IMR-90 (cell line): ENCODE data around the gene TRPM4. TPM values are rescaled to one million over a fixed set of nuclear protein-coding genes. Genes with fewer than 3 reads are reported as not detected.

Experiments
- ATAC-seq: fragments of 200-7000 bp; cut with Tn5 transposase; 2 replicates; pipeline ENCODE4 v1.9.1; 2020; ENCODE audit warnings: low read depth, mild to moderate bottlenecking, moderate library complexity
- BruUV-seq: library from RNA; stranded (reverse); fragments of 400-500 nt; replicated peaks from 2 replicates; lab custom pipeline; 2021; lab: Mats Ljungman, UMichigan
- CTCF ChIA-PET: fragments of 300-600 bp; formaldehyde crosslinking; extraction: SDS; loops from one replicate; lab custom pipeline; 2021; ENCODE audit warnings: antibody characterized with exemption; lab: Yijun Ruan, JAX
- POLR2A ChIA-PET: fragments of 300-600 bp; sonication (Branson Sonifier 250); formaldehyde crosslinking; loops from one replicate; lab custom pipeline; 2022; ENCODE audit warnings: antibody characterized with exemption; ENCODE audit not compliant: unreplicated experiment; lab: Charles Lee
- DNase-seq: peaks from one replicate; pipeline ENCODE4 v3.0.0; 2013
- H2AFZ ChIP-seq: replicated peaks from 2 replicates; pipeline ENCODE3; 2013; ENCODE audit warnings: low read length, mild to moderate bottlenecking; ENCODE audit not compliant: poor library complexity
- H2AK5ac ChIP-seq: 2 replicates; pipeline ENCODE4 v1.6.1; 2013; ENCODE audit warnings: low read depth, low read length, inconsistent platforms
- H2AK9ac ChIP-seq: replicated peaks from 2 replicates; pipeline ENCODE3; 2013; ENCODE audit warnings: mild to moderate bottlenecking, low read depth, low read length, moderate library complexity; ENCODE audit not compliant: poor library complexity
- H2BK120ac ChIP-seq: 2 replicates; pipeline ENCODE4 v1.6.1; 2013; ENCODE audit warnings: low read depth, low read length, inconsistent platforms
- H2BK15ac ChIP-seq: 3 replicates; pipeline ENCODE4 v1.6.1; 2013; ENCODE audit warnings: low read depth, low read length, inconsistent platforms
- H2BK20ac ChIP-seq: 2 replicates; pipeline ENCODE4 v1.6.1; 2013; ENCODE audit warnings: low read depth, mild to moderate bottlenecking, inconsistent platforms, low read length, moderate library complexity
- H2BK5ac ChIP-seq: 2 replicates; pipeline ENCODE4 v1.6.1; 2013; ENCODE audit warnings: mild to moderate bottlenecking, low read depth, low read length, inconsistent platforms; ENCODE audit not compliant: poor library complexity, severe bottlenecking
- H3K14ac ChIP-seq: replicated peaks from 2 replicates; pipeline ENCODE4 v1.6.1; 2013; ENCODE audit warnings: low read depth, low read length, inconsistent platforms
- H3K18ac ChIP-seq: 2 replicates; pipeline ENCODE4 v1.6.1; 2013; ENCODE audit warnings: low read depth, low read length, control low read depth
- H3K23ac ChIP-seq: 2 replicates; pipeline ENCODE4 v1.6.1; 2013; ENCODE audit warnings: low read depth, low read length, inconsistent platforms
- H3K27ac ChIP-seq: 2 replicates; pipeline ENCODE4 v1.5.1; 2013; ENCODE audit warnings: mild to moderate bottlenecking, control low read depth, low read length; ENCODE audit not compliant: insufficient read depth
- H3K27me3 ChIP-seq: 2 replicates; pipeline ENCODE4 v1.6.1; 2013; ENCODE audit warnings: low read length; ENCODE audit not compliant: control insufficient read depth, insufficient read depth
- H3K36me3 ChIP-seq: 2 replicates; pipeline ENCODE4 v1.6.1; 2013; ENCODE audit warnings: low read length, mixed read lengths; ENCODE audit not compliant: control insufficient read depth, insufficient read depth
- H3K4ac ChIP-seq: 2 replicates; pipeline ENCODE4 v1.6.1; 2013; ENCODE audit warnings: low read depth, low read length, inconsistent platforms
- H3K4me1 ChIP-seq: 2 replicates; pipeline ENCODE4 v1.6.1; 2013; ENCODE audit warnings: low read length, mixed read lengths; ENCODE audit not compliant: control insufficient read depth, insufficient read depth
- H3K4me2 ChIP-seq: 2 replicates; pipeline ENCODE4 v1.6.1; 2013; ENCODE audit warnings: low read depth, mild to moderate bottlenecking, control low read depth, low read length, moderate library complexity
- H3K4me3 ChIP-seq: 2 replicates; pipeline ENCODE4 v1.5.1; 2013; ENCODE audit warnings: low read depth, mild to moderate bottlenecking, control low read depth, low read length, moderate library complexity; ENCODE audit not compliant: insufficient read depth
- H3K56ac ChIP-seq: 2 replicates; pipeline ENCODE4 v1.6.1; 2013; ENCODE audit warnings: low read length, inconsistent platforms; ENCODE audit not compliant: insufficient read depth; ENCODE audit errors: extremely low read depth
- H3K79me1 ChIP-seq, 2 experiments: 2 replicates each; pipeline ENCODE4 v1.6.1; 2013; ENCODE audit warnings: low read length in 2 of 2, inconsistent platforms in 1 of 2, low read depth in 1 of 2
- H3K9ac ChIP-seq: 2 replicates; pipeline ENCODE4 v1.6.1; 2013; ENCODE audit warnings: low read depth, low read length, control low read depth
- H3K9me1 ChIP-seq: 2 replicates; pipeline ENCODE4 v1.6.1; 2013; ENCODE audit warnings: low read length, inconsistent platforms; ENCODE audit not compliant: insufficient read depth
- H3K9me3 ChIP-seq: 2 replicates; pipeline ENCODE4 v1.6.1; 2013; ENCODE audit warnings: low read length; ENCODE audit not compliant: control insufficient read depth, insufficient read depth
- H4K20me1 ChIP-seq: 2 replicates; pipeline ENCODE4 v1.6.1; 2013; ENCODE audit warnings: low read length, inconsistent platforms; ENCODE audit not compliant: insufficient read depth
- H4K5ac ChIP-seq: 2 replicates; pipeline ENCODE4 v1.6.1; 2013; ENCODE audit warnings: mild to moderate bottlenecking, low read depth, low read length, control low read depth
- H4K8ac ChIP-seq, 2 experiments: 2 replicates each; pipeline ENCODE4 v1.6.1; 2013; ENCODE audit warnings: low read depth in 2 of 2, low read length in 2 of 2, control low read depth in 1 of 2, inconsistent platforms in 1 of 2
- H4K91ac ChIP-seq: 2 replicates; pipeline ENCODE4 v1.6.1; 2013; ENCODE audit warnings: low read depth, low read length, inconsistent platforms; ENCODE audit not compliant: insufficient read depth
- BHLHE40 ChIP-seq: fragments of 150-350 bp; IDR thresholded peaks from 2 replicates; pipeline ENCODE4 v1.6.1; 2016; ENCODE audit warnings: mild to moderate bottlenecking, low read depth, low read length
- CHD1 ChIP-seq: IDR thresholded peaks from 2 replicates; pipeline ENCODE4 v1.6.1; 2012; ENCODE audit warnings: low read depth, low read length, improper control_type of control experiment
- CTCF ChIP-seq: conservative IDR thresholded peaks from 2 replicates; pipeline ENCODE4 v1.5.1; 2012; ENCODE audit warnings: mild to moderate bottlenecking, low read depth, low read length, improper control_type of control experiment
- MAFK ChIP-seq: IDR thresholded peaks from 2 replicates; pipeline ENCODE4 v1.6.1; 2012; ENCODE audit warnings: low read depth, low read length, improper control_type of control experiment
- RFX5 ChIP-seq: IDR thresholded peaks from 2 replicates; pipeline ENCODE4 v1.8.0; 2012; ENCODE audit warnings: low read depth, mild to moderate bottlenecking, low read length, moderate library complexity
- SMC3 ChIP-seq: fragments of 150-350 bp; IDR thresholded peaks from 2 replicates; pipeline ENCODE4 v1.6.1; 2016; ENCODE audit warnings: low read depth, mild to moderate bottlenecking, antibody characterized with exemption, low read length, moderate library complexity
- WGBS, 2 experiments: methylation state at CpG; one replicate each; pipeline versions ENCODE4 v1.1.5 to v1.1.7; 2013; ENCODE audit warnings: missing lambda C conversion rate in 2 of 2; ENCODE audit not compliant: insufficient read length in 1 of 2; ENCODE audit errors: extremely low coverage in 2 of 2; 5-methylcytosine and 5-hydroxymethylcytosine counted together
- dilution Hi-C: fragments of 300-500 bp; cut with HindIII; formaldehyde crosslinking; loops from one replicate; pipeline ENCODE4 v1.14.3; 2018; ENCODE audit warnings: low sequenced_read_pairs; ENCODE audit not compliant: unreplicated experiment
- in situ Hi-C: fragments of 300-500 bp; cut with MboI; formaldehyde crosslinking; loops from 3 replicates; pipeline ENCODE4 v1.14.3; 2019; ENCODE audit warnings: low sequenced_read_pairs, inconsistent platforms, mixed read lengths
- intact Hi-C: fragments of 100-400 bp; cut with micrococcal nuclease; formaldehyde crosslinking; loops from 2 replicates; pipeline ENCODE4 v1.10.0; 2022
- polyA plus RNA-seq, 3 experiments: library from polyadenylated mRNA; depleted of rRNA; stranded (reverse); fragments of >200 nt; gene quantifications; 2 replicates each; pipeline ENCODE4 v1.2.3, GENCODE V29; 2012; ENCODE audit warnings: low replicate concordance in 1 of 3
- total RNA-seq: library from RNA; depleted of rRNA; stranded (reverse); fragments of >200 nt; gene quantifications from 2 replicates; pipeline ENCODE4 v1.2.3, GENCODE V29; 2012

Gene TRPM4
- total and polyA plus RNA-seq, 2 of the 4 experiments (the other 2 are of a cell fraction) = 2.2 to 19.7 TPM

GRCh38 chr19:49233163-49233562 is 75.6 kb downstream of the TRPM4 start:
- Histone ChIP-seq H4K91ac (no peak overlapping the region), H4K8ac (no peak overlapping the region), H2AK5ac (no peak overlapping the region), H3K36me3 (no peaks in the 10 kb centered on the region), H3K4me2 (no peak overlapping the region), H2BK5ac (no peak overlapping the region), H4K5ac (no peak overlapping the region), H3K79me1 (no peaks in the 10 kb centered on the region), H3K14ac (no peak overlapping the region), H3K18ac (no peak overlapping the region), H3K9ac (no peak overlapping the region), H3K9me1 (no peaks in the 10 kb centered on the region), H2BK120ac (no peak overlapping the region), H3K27ac (no peak overlapping the region), H4K20me1 (no peaks in the 10 kb centered on the region), H3K4me3 (no peak overlapping the region), H3K27me3 (peaks cover 13% of the 10 kb centered on the region), H3K23ac (no peak overlapping the region; the same call in 1 of the 2 replicates), H2BK20ac (no peak overlapping the region), H3K4me1 (no peaks in the 10 kb centered on the region), H2AFZ (no peak overlapping the region), H3K9me3 (no peaks in the 10 kb centered on the region), H2AK9ac (no peak overlapping the region), H3K4ac (no peak overlapping the region), H3K56ac (no peak overlapping the region), H2BK15ac (no peak overlapping the region)
- intact Hi-C loops = no loop called here
- no TSS peak for BruUV-seq
- DNase-seq = no peak
- TF ChIP-seq BHLHE40 = no peak
- TF ChIP-seq CTCF = no peak
- TF ChIP-seq MAFK = no peak
- no peak for TF ChIP-seq SMC3
- no peak for TF ChIP-seq RFX5
- no peak for TF ChIP-seq CHD1
- WGBS, 2 experiments = no CpG with 5 or more reads among the region's 1 CpG
- ChIA-PET POLR2A (no interaction called here), CTCF (no interaction called here)
- ATAC-seq = no peak
- in situ Hi-C loops = no loop called here
- dilution Hi-C loops = no loop called here
